GM19467 (cell line): ENCODE data around the gene ZNF280A.
"Not testable (repeated sequence)": the region's sequence is repeated elsewhere in the genome, so short reads cannot be mapped to it uniquely, and the experiment has no call there.

Experiments used
- ATAC-seq: cut with Tn5 transposase; IDR thresholded peaks from one replicate; pipeline ENCODE4 v1.9.1; 2021; ENCODE audit warnings: mild to moderate bottlenecking, moderate library complexity; ENCODE audit not compliant: unreplicated experiment

The ZNF280A gene

DNA sequence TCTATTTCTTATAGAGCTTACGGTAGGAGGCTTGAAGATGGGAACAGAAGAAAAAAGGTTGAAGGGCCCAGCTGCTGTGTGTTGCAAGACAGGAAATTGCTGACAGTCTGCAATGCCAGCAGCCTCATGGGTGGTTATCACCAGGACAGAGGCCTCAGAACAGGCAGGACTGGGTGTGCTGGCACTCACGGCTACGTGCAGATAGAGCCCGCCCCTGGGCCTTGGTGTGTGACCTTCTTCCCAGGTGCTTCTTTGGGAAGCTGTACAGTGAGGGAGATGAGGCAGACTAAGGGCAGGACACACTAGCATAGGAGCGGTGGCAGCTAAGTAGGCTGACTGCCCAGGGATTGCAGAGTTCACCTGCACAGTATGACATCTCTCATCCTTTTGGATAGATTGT is 26.4 kb upstream of the ZNF280A start:
- no peak for ATAC-seq

- ATAC-seq = no peak
Observed at GRCh38 chr22:22545084-22545483, 25.0 kb upstream of the ZNF280A start.

DNA sequence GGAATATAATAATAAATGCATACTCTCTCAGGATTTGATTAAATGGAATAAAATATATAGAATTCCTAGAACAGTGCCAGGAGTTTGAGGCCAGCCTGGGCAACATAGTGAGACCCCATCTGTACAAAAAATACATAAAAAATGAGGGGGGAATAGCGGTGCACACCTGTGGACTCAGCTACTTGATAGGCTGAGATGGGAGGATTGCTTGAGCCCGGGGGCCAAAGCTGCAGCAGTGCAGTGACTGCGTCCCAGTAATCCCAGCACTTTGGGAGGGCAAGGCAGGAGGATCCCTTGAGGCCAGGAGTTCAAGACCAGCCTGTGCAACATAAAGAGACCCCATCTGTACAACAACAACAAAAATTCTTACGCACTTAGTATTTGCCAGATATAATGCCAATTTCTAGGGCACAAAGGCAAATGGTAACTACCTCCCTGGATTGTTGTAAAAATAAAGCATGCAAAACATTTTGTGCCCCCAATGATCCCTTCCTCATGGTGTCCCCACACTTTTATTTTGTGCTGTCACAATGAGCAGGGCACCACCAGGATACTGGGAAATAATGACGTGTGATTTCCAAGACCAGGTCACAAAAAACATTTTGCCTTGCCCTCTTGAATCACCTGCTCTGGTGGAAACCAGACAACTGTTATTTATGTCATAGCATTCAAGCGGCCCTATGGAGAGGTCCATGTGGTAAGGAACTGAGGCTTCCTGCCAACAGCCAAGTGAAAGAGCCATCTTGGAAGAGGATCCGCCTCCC is 18.3 kb upstream of the ZNF280A start:
- no peak for ATAC-seq

DNA sequence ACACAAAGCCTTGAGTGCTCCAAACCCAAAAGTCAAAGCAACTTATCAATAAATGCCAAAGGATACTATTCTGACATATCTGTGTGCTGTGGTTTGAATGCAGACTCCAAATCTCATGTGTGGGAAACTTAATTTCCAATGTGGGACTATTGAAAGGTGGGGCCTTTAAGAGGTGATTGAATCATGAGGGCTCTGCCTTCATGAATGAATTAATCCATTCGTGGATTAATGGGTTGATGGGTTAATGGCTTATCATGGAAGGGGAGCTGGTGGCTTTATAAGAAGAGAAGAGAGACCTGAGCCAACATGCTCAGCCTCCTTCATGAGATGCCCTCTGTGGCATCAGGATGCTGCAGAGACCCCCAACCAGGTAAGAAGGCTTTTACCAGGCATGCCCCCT is 16.8 kb upstream of the ZNF280A start:
- no peak for ATAC-seq

GRCh38 chr22:22536515-22536914 is 16.4 kb upstream of the ZNF280A start:
- no peak for ATAC-seq

GRCh38 chr22:22535662-22536061 is 15.6 kb upstream of the ZNF280A start:
- no peak for ATAC-seq

DNA sequence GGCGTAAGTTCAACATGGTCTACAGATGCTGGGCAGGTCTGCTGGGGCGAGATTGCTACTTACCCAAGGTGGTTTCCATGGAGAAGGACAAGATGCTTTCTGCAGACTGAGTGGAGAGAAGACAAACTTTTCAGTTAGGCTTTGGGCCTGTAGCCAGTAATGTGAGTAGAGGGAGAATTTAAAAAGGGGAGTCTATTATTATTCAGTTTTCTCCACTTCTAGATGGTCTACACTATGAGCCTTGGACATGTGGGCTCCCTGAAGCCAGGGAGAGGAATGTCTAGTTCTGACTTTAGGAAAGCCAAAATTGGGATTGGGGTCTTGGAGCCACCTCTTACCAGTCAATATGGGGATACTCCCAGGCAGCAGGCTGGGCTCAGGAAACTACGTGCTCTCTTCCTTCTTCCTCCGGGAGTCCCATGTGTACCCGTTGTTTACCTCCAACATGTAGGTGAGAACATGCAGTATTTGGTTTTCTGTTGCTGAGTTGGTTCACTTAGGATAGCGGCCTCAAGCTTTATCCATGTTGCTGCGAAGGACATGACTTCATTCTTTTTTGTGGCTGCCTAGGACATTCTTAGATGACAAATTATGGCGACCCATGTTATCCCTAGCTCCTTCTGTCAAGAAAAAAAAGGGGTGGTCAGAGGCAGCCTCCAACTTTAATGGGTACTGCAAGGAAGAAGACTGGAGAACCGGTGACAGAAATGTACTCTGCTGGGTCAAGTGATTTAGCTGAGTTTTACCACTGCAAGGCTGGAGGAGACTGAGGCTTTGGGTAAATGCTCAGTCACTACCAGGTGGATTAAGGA is 14.7 kb upstream of the ZNF280A start:
- no peak for ATAC-seq

DNA sequence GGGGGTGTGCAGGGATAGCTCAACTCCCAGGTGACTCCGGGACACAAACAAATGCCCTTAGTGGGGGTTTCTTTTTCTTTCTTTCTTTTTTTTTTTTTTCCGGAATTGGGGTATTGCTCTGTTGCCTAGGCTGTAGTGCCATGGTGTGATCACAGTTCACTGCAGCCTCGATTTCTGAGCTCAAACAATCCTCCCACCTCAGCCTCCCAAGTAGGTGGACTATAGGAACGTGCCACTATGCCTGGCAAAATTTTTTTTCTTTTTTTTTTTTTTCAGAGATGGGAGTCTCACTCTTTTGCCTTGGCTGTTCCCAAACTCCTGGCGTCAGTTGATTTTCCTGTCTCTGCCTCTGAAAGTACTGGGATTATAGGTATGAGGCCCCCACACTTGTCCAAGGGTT is 13.8 kb upstream of the ZNF280A start:
- no peak for ATAC-seq

DNA sequence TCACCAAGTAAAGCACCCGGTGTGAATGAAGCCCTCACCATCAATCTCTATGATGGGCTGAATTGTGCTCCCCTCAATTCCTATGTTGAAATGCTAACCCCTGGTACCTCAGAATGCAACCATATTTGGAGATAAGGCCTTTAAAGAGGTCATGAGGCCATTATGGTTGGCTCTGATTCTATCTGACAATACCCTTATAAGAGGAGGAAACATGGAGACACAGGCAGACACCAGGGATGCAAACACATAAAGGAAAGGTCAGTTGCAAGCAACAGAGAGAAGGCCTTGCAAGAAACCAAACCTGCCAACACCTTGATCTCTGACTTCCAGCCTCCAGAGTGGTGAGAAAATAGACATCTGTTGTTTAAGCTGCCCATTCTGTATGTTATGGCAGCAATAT is 13.3 kb upstream of the ZNF280A start:
- ATAC-seq = no peak

GRCh38 chr22:22532547-22533071 is 12.5 kb upstream of the ZNF280A start:
- not testable (repeated sequence) for ATAC-seq

DNA sequence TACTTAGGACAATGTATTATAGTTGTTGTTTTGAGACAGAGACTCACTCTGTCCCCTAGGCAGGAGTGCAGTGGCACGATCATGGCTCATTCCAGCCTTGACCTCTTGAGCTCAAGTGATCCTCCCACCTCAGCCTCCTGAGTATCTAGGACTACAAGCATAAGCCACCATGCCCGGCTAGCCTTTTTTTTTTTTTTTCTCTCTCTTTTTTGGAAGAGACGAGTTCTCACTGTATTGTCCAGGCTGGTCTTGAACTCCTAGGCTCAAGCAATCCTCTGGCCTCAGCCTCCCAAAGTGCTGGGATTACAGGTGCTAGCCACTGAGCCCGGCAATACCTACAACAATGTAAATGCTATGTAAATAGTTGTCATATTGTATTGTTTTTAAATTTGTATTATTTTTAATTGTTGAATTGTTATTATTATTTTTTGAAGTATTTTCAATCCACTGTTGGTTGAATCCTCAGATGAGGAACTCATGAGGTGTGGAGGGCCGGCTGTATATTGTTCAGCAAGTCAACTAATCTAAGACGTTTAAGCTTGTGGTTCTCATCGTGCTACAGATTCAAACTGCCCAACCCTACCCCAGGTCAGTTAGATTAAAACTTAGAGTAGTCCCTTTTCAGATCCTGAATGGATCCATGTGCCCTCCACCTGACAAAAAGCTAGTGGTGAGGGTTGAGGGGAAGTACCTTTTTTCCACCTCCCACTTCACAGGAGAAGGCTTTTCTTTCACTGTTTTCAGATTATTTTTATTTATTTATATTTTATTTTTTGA is 11.9 kb upstream of the ZNF280A start:
- no peak for ATAC-seq

- ATAC-seq = no peak
Observed at GRCh38 chr22:22528780-22529179, 8.7 kb upstream of the ZNF280A start.

- ATAC-seq = no peak
Observed at GRCh38 chr22:22527312-22527711, 7.2 kb upstream of the ZNF280A start.

- no peak for ATAC-seq
Observed at GRCh38 chr22:22526125-22526912, 6.2 kb upstream of the ZNF280A start.

DNA sequence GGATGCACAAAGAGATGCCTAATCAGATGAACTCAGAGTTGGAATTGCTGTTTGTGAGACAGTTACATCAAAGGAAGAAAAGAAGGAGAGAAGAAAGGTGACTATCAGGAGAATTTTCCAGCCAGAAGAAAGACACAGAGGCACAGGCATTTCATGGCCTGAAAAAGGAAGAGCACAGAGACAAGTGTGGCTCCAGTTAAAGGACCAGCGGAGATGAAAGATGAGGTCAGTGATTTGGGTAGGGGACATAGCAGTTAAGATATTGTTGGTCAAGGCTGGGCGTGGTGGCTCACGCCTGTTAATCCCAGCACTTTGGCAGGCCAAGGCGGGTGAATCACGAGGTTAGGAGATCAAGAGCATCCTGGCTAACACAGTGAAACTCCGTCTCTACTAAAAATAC is 3.4 kb upstream of the ZNF280A start:
- no peak for ATAC-seq

DNA sequence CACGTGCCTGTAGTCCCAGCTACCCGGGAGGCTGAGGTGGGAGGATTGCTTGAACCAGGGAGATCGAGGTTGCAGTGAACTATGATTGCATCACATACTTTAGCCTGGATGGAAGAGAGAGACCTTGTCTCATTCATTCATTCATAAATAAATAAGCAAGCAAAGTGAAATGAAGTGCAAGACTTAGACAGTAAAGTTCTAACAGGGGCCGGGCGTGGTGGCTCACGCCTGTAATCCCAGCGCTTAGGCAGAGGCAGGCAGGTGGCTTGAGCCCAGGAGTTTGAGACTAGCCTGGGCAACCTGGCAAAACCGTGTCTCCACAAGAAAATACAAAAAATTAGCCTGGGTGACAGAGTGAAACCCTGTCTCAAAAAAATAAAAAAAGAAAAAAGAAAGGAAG is 1.6 kb upstream of the ZNF280A start:
- ATAC-seq = no peak

GRCh38 chr22:22520667-22521602 is 865 bp upstream of the ZNF280A start:
- ATAC-seq = no peak

DNA sequence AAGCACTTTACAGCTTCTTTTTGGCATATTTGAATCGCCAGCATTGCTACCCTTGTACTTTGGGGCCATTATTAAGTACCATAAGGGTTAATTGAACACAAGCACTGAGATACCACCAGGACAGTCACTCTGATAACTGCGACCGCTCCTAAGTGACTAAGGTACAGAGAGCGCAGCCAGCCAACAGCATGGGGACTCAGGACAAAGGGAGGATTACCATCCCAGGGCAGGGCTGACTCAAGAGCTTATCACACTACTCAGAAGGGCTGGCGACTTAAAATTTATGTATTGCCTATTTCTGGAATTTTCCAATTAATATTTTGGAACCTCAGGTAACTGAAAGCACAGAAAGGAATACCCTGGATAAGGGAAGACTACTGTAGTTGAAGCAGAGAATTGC is 479 bp downstream of the ZNF280A start:
- no peak for ATAC-seq

DNA sequence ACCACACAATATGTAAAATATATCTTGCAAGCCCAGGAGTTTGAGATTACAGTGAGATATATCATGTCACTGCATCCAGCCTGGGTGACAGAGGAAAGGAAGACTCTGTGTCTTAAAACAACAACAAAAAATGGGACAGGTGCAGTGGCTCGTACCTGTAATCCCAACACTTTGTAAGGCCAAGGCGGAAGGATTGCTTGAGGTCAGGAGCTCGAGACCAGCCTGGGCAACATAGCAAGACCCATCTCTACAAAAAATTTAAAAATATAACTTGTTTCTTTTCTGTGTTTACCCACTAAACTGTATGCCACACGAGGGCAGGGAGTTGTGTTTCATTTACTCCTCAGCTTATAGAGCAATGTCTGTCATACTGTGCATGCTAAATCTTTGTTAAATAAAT is 3.1 kb downstream of the ZNF280A start:
- no peak for ATAC-seq
